Medulla oblongata (tissue), 1 donor: ENCODE data around the gene PKIG.

Experiments used
- DNase-seq: peaks from one replicate; pipeline ENCODE4 v3.0.0-alpha.2; 2015; ENCODE audit errors: extremely low spot score

Gene PKIG

GRCh38 chr20:44619294-44619693, 36.9 kb downstream of the PKIG start:
- DNase-seq, result no peak

- no peak for DNase-seq
Observed at GRCh38 chr20:44620030-44620429, 37.7 kb downstream of the PKIG start.

- no peak for DNase-seq
Observed at GRCh38 chr20:44621325-44621724, 38.9 kb downstream of the PKIG start.

- DNase-seq, result no peak
Observed at GRCh38 chr20:44621939-44622338, 39.6 kb downstream of the PKIG start.

DNA sequence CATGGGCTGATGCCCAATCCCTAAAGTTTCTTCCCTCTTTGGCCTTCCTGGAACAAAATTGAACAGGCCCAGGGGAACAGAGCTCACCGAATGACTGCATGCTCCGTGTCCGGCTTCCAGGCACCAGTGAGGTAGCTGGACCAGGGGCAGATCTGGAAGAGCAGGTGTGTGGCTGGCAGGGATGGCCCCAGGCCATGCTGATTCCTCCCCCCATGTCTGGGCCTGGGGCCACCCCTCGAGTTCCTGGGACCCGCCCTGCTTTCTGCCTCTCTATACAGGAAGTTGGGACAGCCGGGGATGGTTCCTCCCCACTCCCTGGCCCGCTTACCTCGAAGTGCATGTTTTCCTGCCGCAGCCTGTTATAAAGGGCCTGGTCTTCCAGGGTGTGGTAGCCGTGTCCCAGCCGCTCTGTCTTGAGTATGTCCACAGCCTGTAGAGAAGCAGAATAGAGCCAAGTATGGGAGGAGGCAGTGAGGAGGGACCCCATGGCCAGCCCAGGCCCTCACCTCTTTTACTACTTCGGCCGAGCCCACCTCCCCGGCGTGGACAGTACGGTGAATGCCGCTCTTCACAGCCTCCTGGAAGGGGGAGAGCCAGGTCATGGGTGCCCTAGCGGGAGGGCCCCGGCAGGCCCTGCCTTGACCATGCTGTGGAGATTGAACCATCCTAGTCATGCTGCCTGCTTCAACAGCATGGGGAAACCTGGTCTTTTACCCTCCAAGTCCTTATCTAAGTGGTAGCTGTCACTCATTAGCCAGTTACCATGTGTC, 40.3 kb downstream of the PKIG start:
- no peak for DNase-seq

GRCh38 chr20:44624152-44624551, 41.8 kb downstream of the PKIG start:
- no peak for DNase-seq

DNA sequence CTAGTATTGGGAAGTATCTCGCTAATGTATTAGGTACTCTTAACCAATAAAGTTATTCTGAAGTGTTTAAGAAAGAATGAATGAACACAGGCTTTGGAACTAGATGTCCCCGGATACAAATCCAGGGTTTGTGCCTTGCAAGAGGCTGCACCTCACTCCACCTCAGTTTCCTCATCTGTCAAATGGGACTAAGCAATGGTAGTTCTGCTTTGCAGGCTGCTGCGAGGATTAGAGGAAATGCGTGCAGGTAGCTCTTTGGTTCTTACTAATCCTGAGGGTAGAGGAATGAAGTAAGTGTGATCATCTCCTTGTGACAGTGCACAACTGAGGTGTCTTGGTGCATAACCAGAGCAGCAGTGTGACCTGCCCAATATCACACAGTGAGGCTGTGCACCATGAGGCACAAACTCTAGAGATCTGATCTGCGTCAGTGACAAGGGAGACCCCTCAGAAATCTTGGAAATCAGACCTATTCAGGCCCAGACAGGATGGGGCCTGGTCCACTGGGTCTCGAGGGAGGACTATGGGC, 42.4 kb downstream of the PKIG start:
- DNase-seq, result no peak

GRCh38 chr20:44625361-44625760, 43.0 kb downstream of the PKIG start:
- DNase-seq, result no peak

GRCh38 chr20:44626278-44626677, 43.9 kb downstream of the PKIG start:
- no peak for DNase-seq

GRCh38 chr20:44627364-44628010, 45.1 kb downstream of the PKIG start:
- DNase-seq, result no peak

DNA sequence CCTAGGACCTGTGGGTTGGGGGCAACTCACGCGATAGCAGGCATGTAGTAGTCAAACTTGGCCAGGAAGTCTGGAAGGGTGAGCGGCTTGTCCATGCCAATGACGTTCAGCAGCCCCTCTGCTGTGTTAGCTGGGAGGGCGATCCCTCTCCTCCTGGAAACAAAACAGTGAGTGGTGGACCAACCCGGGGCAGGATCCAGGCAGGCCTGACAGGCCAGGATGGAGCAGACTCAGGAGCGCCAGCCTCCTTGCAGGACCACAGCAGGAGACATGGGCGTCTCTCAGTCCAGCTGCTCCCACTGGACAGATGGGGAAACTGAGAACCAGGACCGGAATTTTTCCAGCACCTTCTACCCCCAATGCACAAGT, 46.6 kb downstream of the PKIG start:
- no peak for DNase-seq

DNA sequence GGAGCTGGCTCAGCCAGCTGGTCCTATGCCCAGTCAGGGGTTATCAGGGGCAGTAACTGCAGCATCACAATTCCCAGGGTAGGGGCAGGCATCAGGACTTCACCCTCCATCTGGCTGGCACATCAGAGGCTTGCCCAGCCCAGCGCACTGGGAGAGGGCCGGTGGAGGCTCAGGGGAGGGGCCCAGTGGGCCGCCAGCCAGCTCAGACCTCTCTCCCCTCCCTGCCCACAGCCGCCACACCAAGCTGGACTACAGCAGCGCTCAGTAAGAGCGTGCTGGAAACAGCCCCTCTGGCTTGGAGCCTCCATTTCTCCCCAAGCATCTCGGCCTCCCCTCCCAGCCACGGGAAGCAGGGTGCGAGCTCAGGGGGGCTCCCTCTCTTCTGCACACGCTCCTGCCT, 47.2 kb downstream of the PKIG start:
- no peak for DNase-seq

GRCh38 chr20:44630297-44630696, 47.9 kb downstream of the PKIG start:
- no peak for DNase-seq

GRCh38 chr20:44632103-44632752, 49.8 kb downstream of the PKIG start:
- DNase-seq, result no peak

DNA sequence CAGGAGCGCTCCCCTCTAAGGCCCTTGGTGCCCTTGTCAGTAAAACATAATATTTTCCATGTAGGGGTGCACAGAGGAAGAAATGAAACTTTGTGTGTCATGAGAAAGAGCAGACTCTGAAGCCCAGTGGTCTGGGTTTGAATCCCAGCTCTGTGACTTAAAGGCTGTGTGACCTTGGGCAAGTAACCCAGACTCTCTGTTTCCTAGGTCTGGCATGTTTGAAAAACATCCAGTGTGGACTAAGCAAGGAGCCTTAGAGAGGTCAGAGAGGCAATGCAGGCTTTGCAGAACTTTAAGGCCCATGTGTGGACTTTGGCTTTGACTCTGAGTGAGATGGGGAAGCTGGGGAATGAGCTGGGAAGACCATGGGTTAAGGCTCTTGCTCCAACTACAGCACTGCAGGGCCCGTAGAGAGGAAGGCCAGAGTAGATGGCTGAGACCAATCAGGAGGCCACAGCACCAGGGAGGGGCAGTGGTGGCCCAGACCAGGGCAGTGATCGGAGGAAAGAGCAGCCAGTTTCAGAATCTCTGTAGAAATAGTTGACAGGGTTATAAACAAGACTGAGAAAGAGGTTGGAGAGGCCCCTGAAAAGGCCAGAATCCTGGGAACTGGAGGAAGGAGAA, 50.9 kb downstream of the PKIG start:
- no peak for DNase-seq

GRCh38 chr20:44633872-44634600, 51.7 kb downstream of the PKIG start:
- DNase-seq, result no peak

GRCh38 chr20:44635877-44636276, 53.5 kb downstream of the PKIG start:
- DNase-seq, result no peak

GRCh38 chr20:44637042-44637441, 54.7 kb downstream of the PKIG start:
- no peak for DNase-seq

- no peak for DNase-seq
Observed at GRCh38 chr20:44637522-44638372, 55.4 kb downstream of the PKIG start.

- no peak for DNase-seq
Observed at GRCh38 chr20:44640522-44640921, 58.1 kb downstream of the PKIG start.

GRCh38 chr20:44641325-44641724, 58.9 kb downstream of the PKIG start:
- DNase-seq, result no peak
